K562 (cell line): ENCODE results near the gene HMOX2. TPM values are rescaled to one million over a fixed set of nuclear protein-coding genes. Genes with fewer than 3 reads are reported as not detected.

Source experiments
- ATAC-seq: fragments of 200-7000 bp; cut with Tn5 transposase; 3 replicates; pipeline ENCODE4 v1.9.1; 2020; ENCODE audit warnings: moderate library complexity
- BruUV-seq: library from RNA; stranded (reverse); fragments of 400-500 nt; replicated peaks from 2 replicates; lab custom pipeline; 2021; lab: Mats Ljungman, UMichigan
- CTCF ChIA-PET: fragments of 300-600 bp; formaldehyde crosslinking; extraction: SDS; loops from one replicate; lab custom pipeline; 2021; ENCODE audit warnings: low intra/inter-chr PET ratio; lab: Yijun Ruan, JAX
- POLR2A ChIA-PET: fragments of 300-600, 350-650 bp; sonication (Branson Sonifier 250); formaldehyde crosslinking; extraction: SDS; loops from one replicate; lab custom pipeline; 2021; ENCODE audit warnings: antibody characterized with exemption, inconsistent platforms; lab: Yijun Ruan, JAX
- DNase-seq, 4 experiments: peaks; one replicate each; pipeline versions ENCODE4 v3.0.0 to v3.0.0-alpha.2; 2011 to 2018; ENCODE audit warnings: low spot score in 3 of 4, mixed read lengths in 3 of 4; ENCODE audit errors: extremely low read depth in 1 of 4
- FAIRE-seq: peaks from 2 replicates; lab custom pipeline; 2011; peaks lifted over from hg19 to GRCh38; lab: Jason Lieb, UNC
- H2AFZ ChIP-seq: 2 replicates; pipeline ENCODE4 v1.6.0; 2011; ENCODE audit warnings: low read depth, low read length, control low read depth, inconsistent platforms
- H3K27ac ChIP-seq: fragments of 200-600 bp; 3 replicates; pipeline ENCODE4 v1.8.0; 2011; ENCODE audit warnings: low read depth, mild to moderate bottlenecking, control low read depth, inconsistent platforms, low read length, moderate library complexity, mixed read lengths; ENCODE audit errors: extremely low read depth
- H3K27me3 ChIP-seq, 2 experiments: fragments of 300-600 bp in 1 of 2; 2 replicates in 1 of 2; 3 replicates in 1 of 2; pipeline versions ENCODE4 v1.6.0 to v1.8.0; 2011; ENCODE audit warnings: inconsistent platforms in 2 of 2, low read length in 2 of 2, mild to moderate bottlenecking in 1 of 2, mixed read lengths in 1 of 2, moderate library complexity in 1 of 2; ENCODE audit not compliant: control insufficient read depth in 2 of 2, insufficient read depth in 2 of 2
- H3K36me3 ChIP-seq: fragments of 300-600 bp; 3 replicates; pipeline ENCODE4 v1.8.0; 2011; ENCODE audit warnings: mild to moderate bottlenecking, low read length, inconsistent platforms; ENCODE audit not compliant: control insufficient read depth, insufficient read depth
- H3K4me1 ChIP-seq, 2 experiments: fragments of 200-600 bp in 1 of 2; replicated peaks in 1 of 2; 2 replicates in 1 of 2; 3 replicates in 1 of 2; pipeline versions ENCODE4 v1.5.1 to v1.8.0; 2011; ENCODE audit warnings: inconsistent platforms in 2 of 2, low read length in 2 of 2, mild to moderate bottlenecking in 1 of 2, mixed read lengths in 1 of 2, moderate library complexity in 1 of 2; ENCODE audit not compliant: control insufficient read depth in 2 of 2, insufficient read depth in 2 of 2
- H3K4me2 ChIP-seq: 2 replicates; pipeline ENCODE4 v1.6.1; 2011; ENCODE audit warnings: low read length, control low read depth, inconsistent platforms, mixed read lengths; ENCODE audit not compliant: insufficient read depth
- H3K4me3 ChIP-seq: fragments of 200-600 bp; sonication (generic), shearing (Covaris generic); 2 replicates; pipeline ENCODE4 v1.5.1; 2016; ENCODE audit warnings: control low read depth, inconsistent platforms
- H3K79me2 ChIP-seq: fragments of 200-600 bp; 3 replicates; pipeline ENCODE4 v1.8.0; 2011; ENCODE audit warnings: low read length, inconsistent platforms; ENCODE audit not compliant: control insufficient read depth, insufficient read depth
- H3K9ac ChIP-seq, 2 experiments: 2 replicates each; pipeline versions ENCODE4 v1.6.0 to v1.6.1; 2011; ENCODE audit warnings: low read depth in 2 of 2, low read length in 2 of 2, control low read depth in 1 of 2, inconsistent platforms in 1 of 2, mild to moderate bottlenecking in 1 of 2, mixed read lengths in 1 of 2; ENCODE audit not compliant: insufficient read depth in 1 of 2
- H3K9me1 ChIP-seq: one replicate; pipeline ENCODE4 v1.6.0; 2011; ENCODE audit warnings: inconsistent platforms, mild to moderate bottlenecking, low read length, moderate library complexity; ENCODE audit not compliant: control insufficient read depth, insufficient read depth
- H3K9me3 ChIP-seq: replicated peaks from 2 replicates; pipeline ENCODE4 v1.5.1; 2011; ENCODE audit warnings: low read depth, low read length, inconsistent platforms; ENCODE audit not compliant: control insufficient read depth, insufficient read depth
- H4K20me1 ChIP-seq: replicated peaks from 2 replicates; pipeline ENCODE4 v1.6.1; 2011; ENCODE audit warnings: low read length, inconsistent platforms, mixed read lengths; ENCODE audit not compliant: control insufficient read depth, insufficient read depth
- THRA ChIP-seq: fragments of 450-650 bp; IDR thresholded peaks from 2 replicates; pipeline ENCODE4 v1.6.1; 2017; ENCODE audit warnings: mild to moderate bottlenecking, moderate library complexity
- ZBTB17 ChIP-seq: fragments of 450-650 bp; formaldehyde crosslinking; IDR thresholded peaks from 2 replicates; pipeline ENCODE4 v1.4.0; 2020; ENCODE audit warnings: mild to moderate bottlenecking
- WGBS: fragments of 100-300 bp; shearing (Covaris generic); methylation state at CpG from one replicate; pipeline ENCODE4 v1.1.6; 2016; ENCODE audit warnings: low coverage, mixed read lengths; ENCODE audit not compliant: insufficient coverage; ENCODE audit errors: missing lambda C conversion rate; 5-methylcytosine and 5-hydroxymethylcytosine counted together
- in situ Hi-C: fragments of 300-500 bp; cut with MboI; formaldehyde crosslinking; loops from 4 replicates; pipeline ENCODE4 v1.15.0; 2018; ENCODE audit warnings: inconsistent platforms, mixed read lengths
- intact Hi-C: fragments of 100-400 bp; cut with micrococcal nuclease; formaldehyde crosslinking; loops from 2 replicates; pipeline ENCODE4 v1.14.2; 2022
- polyA plus RNA-seq, 8 experiments: library from polyadenylated mRNA; depleted of rRNA in 4 of 8; stranded (reverse) in 5 of 8; unstranded in 3 of 8; fragments of >200 nt; fragmentation: Nextera tagmentation in 2 of 8; fragmentation: Illumina TruSeq in 1 of 8; extraction: Ambion mirVana in 2 of 8; extraction: Trizol in 1 of 8; gene quantifications; 2 replicates each; pipeline versions ENCODE4 v1.2.1 to v1.2.3, GENCODE V29; 2011 to 2014; ENCODE audit warnings: inconsistent platforms in 1 of 8, missing spikeins in 1 of 8
- total RNA-seq, 7 experiments: library from RNA; depleted of rRNA in 6 of 7; stranded (reverse); fragments of >200 nt in 6 of 7; fragmentation: Illumina TruSeq in 2 of 7; extraction: Trizol in 2 of 7; gene quantifications; 2 replicates each; pipeline versions ENCODE4 v1.2.1 to v1.2.3, GENCODE V29; 2011 to 2021; ENCODE audit warnings: low replicate concordance in 1 of 7

HMOX2 gene
- total and polyA plus RNA-seq, 9 of the 15 experiments (the other 6 are each of a cell fraction or from before 2014, with no cell fraction given): 26.8 to 87.4 (median 57.4) TPM

- 0 out of 2 replicates have a peak, but pooled peaks cover 6% of the 10 kb centered on the region for H4K20me1 ChIP-seq
- no peaks in the 10 kb centered on the region for H3K27me3 ChIP-seq
- CTCF ChIA-PET: no interaction called here
- peaks cover 70% of the 10 kb centered on the region; the same call in 2 of the 3 replicates for H3K36me3 ChIP-seq
- FAIRE-seq: no peak
- H3K9ac ChIP-seq: no peak overlapping the region
- ATAC-seq: no peak
- TSS peak; percentile 53 for BruUV-seq
- 90% methylated on average over 17 of the region's 17 CpGs for WGBS
- peaks cover 3% of the 10 kb centered on the region; the same call in 1 of the 3 replicates for H3K79me2 ChIP-seq
- POLR2A ChIA-PET: interaction anchor here (0.6 to 1.1 kb wide), 2 partner anchors 30 to 111 kb away, joined by 3 read pairs; no protein-coding TSS in a partner anchor
- no peak overlapping the region for H2AFZ ChIP-seq
- H3K4me3 ChIP-seq: no peak overlapping the region
- intact Hi-C loops: no loop called here
- no peak overlapping the region for H3K27ac ChIP-seq
- H3K9me3 ChIP-seq: no peaks in the 10 kb centered on the region
- no peak for DNase-seq
- no peaks in the 10 kb centered on the region for H3K9me1 ChIP-seq
- in situ Hi-C loops: no loop called here
- TF ChIP-seq ZBTB17 (CRISPR knock-in tag): no peak
- TF ChIP-seq THRA: no peak
- TF ChIP-seq, all 486 proteins: peak for 0
- peaks cover 0 to 4% of the 10 kb centered on the region in 2 experiments; a peak in 2 of 5 replicates for H3K4me1 ChIP-seq
- H3K4me2 ChIP-seq: no peak overlapping the region
Observed at GRCh38 chr16:4507588-4508345, 31.6 kb downstream of the HMOX2 start.
